GM21825 (cell line): Measurements from ENCODE around the gene TUBB3.
"Not testable (repeated sequence)": the region's sequence is repeated elsewhere in the genome, so short reads cannot be mapped to it uniquely, and the experiment has no call there.

Source experiments
- ATAC-seq: cut with Tn5 transposase; IDR thresholded peaks from one replicate; pipeline ENCODE4 v1.9.1; 2021; ENCODE audit warnings: mild to moderate bottlenecking, moderate library complexity; ENCODE audit not compliant: unreplicated experiment

The TUBB3 gene

DNA sequence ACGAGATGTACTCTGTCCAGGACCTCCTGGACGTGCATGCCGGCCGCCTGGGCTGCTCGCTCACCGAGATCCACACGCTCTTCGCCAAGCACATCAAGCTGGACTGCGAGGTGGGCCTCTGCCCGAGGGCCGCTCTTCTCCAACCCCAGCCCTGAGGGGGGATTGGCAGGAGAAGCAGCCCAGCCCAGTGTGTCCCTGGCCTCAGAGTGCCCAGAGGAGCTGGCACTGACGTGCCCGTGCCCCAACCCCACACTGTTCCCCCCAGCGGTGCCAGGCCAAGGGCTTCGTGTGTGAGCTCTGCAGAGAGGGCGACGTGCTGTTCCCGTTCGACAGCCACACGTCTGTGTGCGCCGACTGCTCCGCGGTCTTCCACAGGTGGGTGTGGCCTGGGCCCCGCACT, 41.1 kb downstream of the TUBB3 start:
- no peak for ATAC-seq

DNA sequence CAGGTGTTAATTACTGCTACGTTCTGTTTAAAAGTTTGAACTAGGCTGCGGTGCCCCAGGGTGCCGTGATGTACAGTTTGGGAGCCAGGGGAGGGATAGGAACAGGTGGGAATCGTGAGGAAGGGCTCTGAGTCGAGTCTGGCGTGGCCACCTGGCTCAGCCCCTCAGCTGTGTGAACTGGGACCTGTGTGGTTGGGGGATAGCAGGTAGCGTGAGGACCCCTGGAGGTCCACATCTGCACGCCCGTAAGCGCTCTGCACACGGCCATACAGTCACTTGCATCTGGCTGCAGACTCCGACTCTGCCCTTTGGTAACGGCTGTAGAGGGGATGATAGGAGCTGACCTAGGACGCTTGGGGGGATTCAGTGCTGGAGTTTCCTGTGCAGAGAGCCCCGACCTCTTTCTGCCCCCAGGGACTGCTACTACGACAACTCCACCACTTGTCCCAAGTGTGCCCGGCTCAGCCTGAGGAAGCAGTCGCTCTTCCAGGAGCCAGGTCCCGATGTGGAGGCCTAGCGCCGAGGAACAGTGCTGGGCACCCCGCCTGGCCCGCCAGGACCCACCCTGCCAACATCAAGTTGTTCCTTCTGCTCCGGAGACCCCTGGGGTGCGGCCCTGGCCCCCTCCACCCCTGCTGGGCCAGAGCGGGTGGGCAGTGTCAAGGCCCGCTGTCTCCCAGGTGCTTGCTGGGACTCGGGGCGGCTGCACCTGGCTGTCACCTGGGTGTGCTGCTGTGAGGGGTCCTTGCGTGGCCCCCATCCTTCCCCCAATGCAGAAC, 42.5 kb downstream of the TUBB3 start:
- no peak for ATAC-seq

DNA sequence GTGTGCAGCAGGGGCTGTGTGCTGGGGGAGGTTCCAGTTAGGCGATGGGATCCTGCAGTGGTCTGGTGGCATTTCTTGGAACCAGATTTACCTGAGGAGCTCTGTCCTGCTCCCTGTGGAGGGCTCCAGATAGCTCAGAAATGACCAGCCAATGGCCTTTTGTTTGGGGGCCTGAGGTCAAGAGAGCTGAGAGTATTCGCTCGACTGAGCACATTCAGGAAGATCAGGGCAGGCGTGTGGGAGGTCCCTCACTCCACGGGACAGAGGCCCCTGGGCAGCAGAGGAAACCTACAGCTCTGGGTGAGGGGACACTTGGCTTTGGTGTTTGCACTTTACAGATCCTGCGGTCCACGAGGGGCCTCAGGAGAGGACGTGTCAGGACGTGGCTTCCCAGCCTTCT, 43.6 kb downstream of the TUBB3 start:
- ATAC-seq = no peak

DNA sequence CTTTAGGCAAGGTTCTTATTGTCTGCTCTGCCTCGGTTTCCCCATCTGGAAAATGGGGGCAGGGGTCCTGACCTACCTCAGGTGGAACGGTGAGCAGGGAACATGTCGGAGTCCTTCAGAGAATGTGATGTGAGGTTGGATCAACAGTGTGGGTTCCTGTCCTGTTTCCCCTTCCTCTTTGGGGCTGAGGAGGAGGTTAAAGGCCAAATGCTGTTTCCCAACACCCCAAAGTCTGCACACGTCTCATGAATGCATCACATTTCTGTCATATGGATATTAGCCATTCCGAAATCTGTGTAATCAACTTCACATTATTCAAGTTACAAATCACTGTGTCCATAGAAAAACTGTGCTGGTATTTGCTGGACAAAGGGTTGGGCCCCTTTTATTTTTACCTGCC, 44.3 kb downstream of the TUBB3 start:
- ATAC-seq = not testable (repeated sequence)

DNA sequence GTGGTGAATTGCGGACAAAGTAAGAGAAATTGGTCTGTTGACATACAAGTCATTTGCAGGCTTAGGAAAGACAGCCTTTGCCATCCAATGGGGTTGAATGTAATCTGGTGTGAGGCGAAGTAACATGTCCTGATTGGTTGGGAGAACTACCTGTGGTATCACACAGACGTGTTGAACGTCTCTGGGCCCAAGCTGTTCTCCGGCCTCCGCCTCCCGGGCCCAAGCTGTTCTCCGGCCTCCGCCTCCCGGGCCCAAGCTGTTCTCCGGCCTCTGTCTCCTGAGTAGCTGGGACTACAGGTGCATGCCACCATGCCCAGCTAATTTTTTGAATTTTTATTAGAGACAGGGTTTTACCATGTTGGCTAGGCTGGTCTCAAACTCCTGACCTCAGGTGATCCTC, 44.9 kb downstream of the TUBB3 start:
- not testable (repeated sequence) for ATAC-seq

DNA sequence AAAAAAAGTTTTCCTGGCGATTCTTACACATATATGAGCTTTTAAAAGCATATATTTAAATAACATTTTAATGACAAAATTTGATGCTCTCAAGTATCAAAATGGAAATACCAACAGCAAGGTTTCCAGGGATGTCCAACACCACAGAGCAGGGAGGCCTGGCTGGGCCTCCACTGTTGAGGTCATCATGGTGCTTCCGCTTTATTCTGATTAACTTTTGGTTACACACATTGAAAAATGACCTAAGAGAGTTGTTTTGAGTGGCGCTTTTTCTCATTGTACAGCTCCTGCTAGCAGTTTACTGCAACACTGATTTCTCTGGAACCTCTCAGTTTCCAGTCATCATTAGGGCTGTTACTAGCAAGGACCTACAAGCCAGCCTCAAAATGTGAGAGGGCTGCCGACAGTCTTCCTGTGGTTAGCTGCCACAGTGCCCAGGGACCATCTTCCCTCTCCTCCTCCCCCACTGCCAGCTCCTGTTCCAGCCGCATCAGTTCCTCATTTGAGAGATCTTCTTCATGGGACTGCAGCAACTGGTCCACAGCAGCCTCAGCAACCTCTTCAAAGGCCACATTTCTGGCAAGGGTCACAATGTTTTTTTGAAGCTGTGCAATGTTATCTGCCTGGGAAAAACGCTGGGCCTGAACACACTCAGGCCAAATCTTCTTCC, 46.7 kb downstream of the TUBB3 start:
- no peak for ATAC-seq

DNA sequence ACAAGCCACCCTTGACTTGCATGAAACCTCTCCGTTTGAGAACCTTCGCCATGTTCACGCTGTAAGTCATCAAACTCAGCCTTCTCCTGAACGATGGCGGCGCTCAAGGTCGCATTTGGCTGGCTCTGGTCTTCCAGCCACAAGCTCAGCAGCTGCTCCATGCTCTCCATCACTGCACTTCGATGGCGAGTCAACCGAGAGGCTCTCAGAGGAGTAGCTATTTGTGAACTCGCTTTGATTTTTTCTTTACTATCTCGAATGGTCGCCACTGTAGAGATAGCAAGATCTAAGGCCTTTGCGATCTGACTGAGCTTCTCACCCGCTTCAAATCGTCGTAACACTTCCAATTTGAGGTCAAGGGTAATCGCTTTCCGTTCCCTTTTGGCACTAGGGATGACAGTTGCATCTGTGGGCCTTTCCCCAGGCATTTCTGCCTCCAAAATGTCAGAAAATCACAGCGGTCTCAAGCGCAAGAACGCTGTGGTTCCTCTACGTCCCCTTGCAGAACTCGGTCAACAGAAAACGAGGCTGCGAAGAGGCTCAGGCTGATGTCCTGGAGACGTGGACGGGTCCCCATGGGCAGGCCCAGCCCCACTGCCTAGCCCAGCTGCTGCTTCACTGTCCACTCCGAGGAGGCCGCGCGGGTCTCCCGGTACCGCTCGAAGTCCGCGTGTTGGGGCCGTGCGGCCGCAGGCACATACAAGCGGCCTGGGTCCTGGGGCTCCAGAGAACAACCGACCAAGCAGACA, 48.5 kb downstream of the TUBB3 start:
- ATAC-seq = peak; percentile 19

DNA sequence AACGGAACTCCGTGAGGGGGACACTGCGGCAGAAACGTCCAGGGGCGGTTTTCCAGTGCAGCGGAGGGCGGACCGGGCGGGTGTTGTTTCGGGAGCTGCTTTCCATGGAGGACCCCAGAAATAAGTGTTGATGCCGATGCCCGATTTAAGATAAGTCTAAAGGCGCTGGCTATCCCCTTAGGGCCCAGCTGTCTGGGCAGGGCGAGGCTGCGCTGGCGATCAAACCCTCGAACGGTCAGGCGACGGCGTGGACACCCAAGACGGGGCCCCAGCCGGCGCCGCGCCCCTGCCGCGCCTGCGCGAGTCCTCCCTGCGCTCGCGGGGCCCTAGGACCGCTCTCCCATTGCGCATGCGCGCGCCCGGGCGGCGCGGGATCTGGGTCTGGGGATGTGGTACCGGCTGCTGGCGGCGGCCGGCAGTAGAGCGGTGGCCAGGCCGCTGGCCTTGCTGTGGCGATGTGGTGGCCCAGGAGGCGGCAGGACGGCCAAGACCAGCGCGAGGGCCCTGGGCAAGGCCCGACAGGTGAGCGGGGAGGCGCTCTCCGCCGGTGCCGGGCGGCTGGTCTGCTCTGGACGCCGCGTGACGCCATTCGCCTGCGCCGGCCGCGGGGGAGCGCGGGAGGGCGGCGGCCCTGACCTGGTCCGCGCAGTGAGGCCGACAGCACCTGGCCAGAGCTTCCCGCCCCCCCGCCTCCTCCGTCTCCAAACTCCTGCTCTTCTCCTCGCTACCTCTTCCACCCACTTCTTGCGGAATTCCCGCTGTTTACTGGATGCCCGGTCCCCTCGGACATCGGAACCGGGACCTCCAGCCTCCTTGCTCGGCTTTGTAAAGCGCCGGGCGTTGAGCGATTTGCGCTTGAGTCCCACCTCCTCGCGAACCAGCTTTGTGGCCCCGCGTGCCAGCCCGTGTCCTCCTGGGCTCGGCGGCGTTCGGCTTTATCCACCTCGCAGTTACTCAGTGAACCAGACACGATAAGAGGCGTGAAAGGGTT, 49.4 kb downstream of the TUBB3 start:
- peak; percentile 72 for ATAC-seq

DNA sequence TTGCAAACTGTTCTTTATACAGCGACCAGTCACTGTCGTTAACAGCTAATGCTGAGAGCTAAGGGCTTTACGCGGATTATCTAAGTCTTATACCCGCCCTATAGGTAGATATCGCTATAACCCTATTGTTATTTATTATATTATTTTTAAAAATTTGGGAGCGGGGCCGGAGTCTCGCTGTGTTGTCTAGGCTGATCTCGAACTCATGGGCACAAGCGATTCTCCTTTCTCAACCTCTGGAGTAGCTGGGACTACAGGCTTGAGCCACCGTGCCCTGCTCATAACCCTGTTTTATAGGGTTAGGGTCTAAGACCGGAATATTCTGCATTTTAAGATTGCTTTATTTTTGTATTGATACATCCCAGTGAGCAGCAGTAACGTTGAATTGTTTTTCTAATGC, 50.1 kb downstream of the TUBB3 start:
- no peak for ATAC-seq

DNA sequence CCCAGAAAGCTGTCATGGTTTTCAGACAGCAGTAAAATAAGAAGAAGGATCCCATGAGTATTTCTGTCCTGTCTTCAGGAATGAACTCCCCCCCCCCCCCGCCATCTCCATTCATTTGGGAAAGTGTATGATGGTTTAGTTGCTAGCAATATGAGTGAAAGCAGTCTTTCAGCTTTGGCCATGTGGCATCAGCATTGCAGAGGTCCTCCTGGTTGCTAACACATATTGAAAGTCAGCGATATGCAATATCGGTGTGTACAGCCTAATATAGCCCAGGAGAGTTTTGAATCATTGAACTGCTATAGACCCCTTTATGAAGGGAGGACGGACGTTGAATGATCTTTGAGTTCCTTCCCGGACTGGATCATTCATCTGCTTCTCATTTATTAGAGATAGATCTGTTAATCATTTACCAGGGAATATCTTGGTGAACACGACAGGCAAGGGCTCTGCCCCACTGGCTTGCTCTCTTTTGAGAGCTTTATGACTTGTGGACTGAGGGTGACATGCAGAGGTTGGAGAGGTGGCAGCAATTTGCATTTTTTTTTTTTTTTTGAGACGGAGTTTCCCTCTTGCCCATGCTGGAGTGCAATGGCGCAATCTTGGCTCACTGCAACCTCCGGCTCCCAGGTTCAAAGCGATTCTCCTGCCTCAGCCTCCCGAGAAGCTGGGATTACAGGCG, 50.7 kb downstream of the TUBB3 start:
- no peak for ATAC-seq

DNA sequence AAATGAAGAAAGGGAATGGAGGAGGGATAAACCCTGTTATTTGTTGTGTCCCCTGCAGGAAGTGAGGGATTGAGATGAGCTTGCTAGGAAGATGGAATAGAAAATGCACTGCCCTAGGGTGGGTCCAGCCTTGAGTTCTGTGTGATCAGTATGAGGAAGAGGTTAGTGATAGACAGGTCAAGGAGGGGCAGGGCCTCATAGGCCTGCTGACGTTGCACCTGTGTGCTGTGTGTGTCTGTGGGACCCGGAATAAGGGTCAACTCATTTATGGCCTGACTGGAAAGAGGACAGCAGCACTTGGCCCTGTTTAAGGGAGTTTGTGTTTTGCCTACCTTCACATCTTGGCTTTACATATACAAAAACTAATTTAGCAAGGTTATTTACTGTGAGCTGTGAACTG, 51.7 kb downstream of the TUBB3 start:
- ATAC-seq = no peak

DNA sequence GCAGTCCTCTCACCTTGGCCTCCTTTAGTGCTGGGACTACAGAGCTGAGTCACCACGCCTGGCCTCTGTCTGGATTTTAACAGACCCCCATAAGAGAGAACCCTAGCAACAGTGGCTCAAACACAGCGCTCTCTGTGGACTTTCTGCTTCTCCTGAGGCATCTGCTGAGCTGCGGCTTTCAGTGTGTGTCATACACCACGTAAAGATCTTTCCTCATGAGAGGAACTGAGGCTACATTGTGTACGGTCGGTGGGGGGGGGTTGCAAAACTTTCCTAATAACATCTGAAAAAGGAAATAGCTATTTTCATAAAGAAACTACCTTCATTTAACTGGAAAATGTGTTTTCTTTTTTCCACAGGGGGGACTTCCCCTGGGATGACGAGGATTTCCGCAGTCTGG, 58.3 kb downstream of the TUBB3 start:
- peak; percentile 57 for ATAC-seq

DNA sequence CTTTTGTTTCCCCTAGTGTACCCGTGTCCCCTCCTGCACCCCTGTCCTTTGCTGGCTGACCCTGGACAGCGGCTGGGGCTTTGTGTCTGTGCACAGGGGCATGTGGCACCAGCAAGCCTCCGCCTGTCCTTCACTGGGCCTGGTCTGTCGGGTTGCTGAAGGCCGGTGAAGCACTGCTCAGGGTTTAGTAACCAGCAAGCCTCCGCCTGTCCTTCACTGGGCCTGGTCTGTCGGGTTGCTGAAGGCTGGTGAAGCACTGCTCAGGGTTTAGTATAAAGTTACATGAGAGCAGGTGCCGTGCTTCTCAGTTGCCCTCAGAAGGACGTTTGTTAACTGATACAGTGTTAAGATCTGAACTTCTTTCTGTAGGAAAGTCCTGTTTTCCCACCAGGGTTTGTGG, 59.2 kb downstream of the TUBB3 start:
- ATAC-seq = no peak

DNA sequence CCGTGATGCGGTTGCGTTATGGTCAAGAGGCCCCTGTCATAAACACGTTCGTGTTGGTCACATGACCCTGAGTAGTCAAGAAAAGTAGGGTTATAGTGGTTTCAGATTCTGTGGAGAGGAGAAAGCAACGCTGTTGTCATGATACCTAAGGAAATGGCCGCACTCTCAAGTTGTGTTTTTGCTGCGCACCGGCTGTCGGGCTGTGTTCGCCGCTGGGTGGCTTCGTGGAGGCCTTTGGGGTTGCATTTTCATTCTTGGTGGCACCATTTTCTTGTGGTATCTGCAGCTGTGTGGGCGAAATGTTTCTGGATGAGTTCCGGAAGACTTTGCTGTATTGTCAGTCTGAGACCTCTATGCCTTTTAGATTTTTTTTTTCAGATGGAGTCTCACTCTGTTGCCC, 60.4 kb downstream of the TUBB3 start:
- ATAC-seq = no peak

DNA sequence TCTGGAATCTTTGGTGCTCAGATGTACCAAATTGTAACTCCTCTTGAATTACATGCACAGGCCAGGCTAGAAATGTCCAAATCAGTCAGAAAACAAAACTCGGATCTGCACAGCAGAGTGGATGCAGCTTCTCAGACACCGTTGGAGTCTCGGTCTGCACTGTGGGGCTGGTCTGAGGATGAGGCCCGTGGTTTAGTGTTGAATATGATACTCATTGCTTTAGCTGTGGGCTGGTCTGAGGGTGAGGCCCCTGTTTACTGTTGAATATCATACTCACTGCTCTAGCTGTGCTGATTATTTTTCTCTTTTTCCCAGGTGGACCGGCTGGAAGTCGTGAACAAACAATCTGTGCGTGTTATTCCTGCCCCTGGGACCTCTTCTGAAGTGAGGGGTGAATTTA, 61.1 kb downstream of the TUBB3 start:
- no peak for ATAC-seq

DNA sequence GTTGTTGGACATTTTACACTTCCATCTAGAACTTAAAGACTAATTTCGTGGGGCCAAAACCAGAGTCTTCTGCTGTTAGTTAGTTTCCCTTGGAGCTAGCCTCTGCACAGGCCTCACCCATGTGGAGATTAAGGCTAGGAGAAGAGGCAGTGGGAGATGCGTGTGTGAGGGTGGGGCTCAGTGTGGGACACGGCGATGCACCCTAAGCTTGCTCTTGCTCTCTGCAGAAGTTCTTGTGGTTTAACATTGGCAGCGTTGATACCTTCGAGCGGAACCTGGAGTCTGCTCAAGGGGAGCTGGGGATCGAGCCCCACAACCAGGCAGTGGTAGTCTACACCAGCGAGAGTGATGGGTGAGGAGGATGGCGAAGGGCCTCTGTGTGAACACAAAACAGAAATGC, 62.1 kb downstream of the TUBB3 start:
- no peak for ATAC-seq
